ENCODE data around the gene VEGFC. TPM values are rescaled to one million over a fixed set of nuclear protein-coding genes. Genes with fewer than 3 reads are reported as not detected.

Gene VEGFC
- polyA plus RNA-seq, 1 donor (not counting 4 experiments of a cell fraction or from before 2014, with no cell fraction given), result 19.4 TPM

GRCh38 chr4:176769514-176769913 is 23.2 kb downstream of the VEGFC start:
- dilution Hi-C loops (cut with MboI; ENCODE audit: extremely low pct_ligation_motif_present, low sequenced_read_pairs), result no loop called here
- FAIRE-seq (peak; percentile 86), DNase-seq (ENCODE audit: low read depth, low spot score) (peak; percentile 45)
- Histone ChIP-seq H3K9ac (ENCODE audit: control insufficient read depth, extremely low read depth, insufficient read depth, low read length) (no peak overlapping the region), H4K20me1 (ENCODE audit: control insufficient read depth, extremely low read depth, insufficient read depth, low read length) (peaks cover 9% of the 10 kb centered on the region), H3K9me1 (ENCODE audit: control insufficient read depth, extremely low read depth, insufficient read depth, low read length) (peaks cover 5% of the 10 kb centered on the region), H3K4me1 (ENCODE audit: control insufficient read depth, extremely low read depth, insufficient read depth, low read length) (peaks cover 12% of the 10 kb centered on the region), H3K9me3 (ENCODE audit: control insufficient read depth, low read depth, low read length) (no peaks in the 10 kb centered on the region), H2AFZ (ENCODE audit: control insufficient read depth, low read length) (no peak overlapping the region), H3K4me3 (ENCODE audit: control insufficient read depth in 2 of 3, extremely low read depth in 1 of 3, insufficient read depth in 2 of 3, low read depth in 1 of 3, low read length in 3 of 3) (no peak overlapping the region), H3K27ac (ENCODE audit: control insufficient read depth, insufficient read depth, low read length) (peak overlapping the region; percentile 53), H3K4me2 (ENCODE audit: control insufficient read depth, extremely low read depth, insufficient read depth, low read depth, low read length) (peak overlapping the region; percentile 36), H3K79me2 (ENCODE audit: control insufficient read depth, insufficient read depth, low read length) (peaks cover 88% of the 10 kb centered on the region), H3K36me3 (ENCODE audit: control insufficient read depth in 2 of 2, extremely low read depth in 1 of 2, insufficient read depth in 2 of 2, low read length in 2 of 2) (peaks cover 0 to 2% of the 10 kb centered on the region in 2 experiments), H3K27me3 (ENCODE audit: control insufficient read depth, extremely low read depth, insufficient read depth, low read length) (no peaks in the 10 kb centered on the region)
- no peak for TF ChIP-seq EZH2 (IDR thresholded peaks at IDR 0.05; ENCODE audit: low read length)
- no peak for TF ChIP-seq CTCF (optimal IDR thresholded peaks at IDR 0.05 in 1 of 3, IDR thresholded peaks at IDR 0.05 in 1 of 3, conservative IDR thresholded peaks at IDR 0.05 in 1 of 3; ENCODE audit: extremely low read depth in 1 of 3, insufficient read depth in 2 of 3, low read length in 3 of 3)

GRCh38 chr4:176767183-176767582 is 25.5 kb downstream of the VEGFC start:
- FAIRE-seq (no peak), DNase-seq (ENCODE audit: low read depth, low spot score) (no peak)
- Histone ChIP-seq H3K9me3 (ENCODE audit: control insufficient read depth, low read depth, low read length) (no peaks in the 10 kb centered on the region), H3K4me1 (ENCODE audit: control insufficient read depth, extremely low read depth, insufficient read depth, low read length) (peaks cover 12% of the 10 kb centered on the region), H3K4me2 (ENCODE audit: control insufficient read depth, extremely low read depth, insufficient read depth, low read depth, low read length) (no peak overlapping the region), H3K27me3 (ENCODE audit: control insufficient read depth, extremely low read depth, insufficient read depth, low read length) (no peaks in the 10 kb centered on the region), H2AFZ (ENCODE audit: control insufficient read depth, low read length) (no peak overlapping the region), H3K9me1 (ENCODE audit: control insufficient read depth, extremely low read depth, insufficient read depth, low read length) (peaks cover 5% of the 10 kb centered on the region), H3K9ac (ENCODE audit: control insufficient read depth, extremely low read depth, insufficient read depth, low read length) (no peak overlapping the region), H3K79me2 (ENCODE audit: control insufficient read depth, insufficient read depth, low read length) (peaks cover 90% of the 10 kb centered on the region), H3K27ac (ENCODE audit: control insufficient read depth, insufficient read depth, low read length) (no peak overlapping the region), H3K4me3 (ENCODE audit: control insufficient read depth in 2 of 3, extremely low read depth in 1 of 3, insufficient read depth in 2 of 3, low read depth in 1 of 3, low read length in 3 of 3) (no peak overlapping the region), H4K20me1 (ENCODE audit: control insufficient read depth, extremely low read depth, insufficient read depth, low read length) (peaks cover 13% of the 10 kb centered on the region), H3K36me3 (ENCODE audit: control insufficient read depth in 2 of 2, extremely low read depth in 1 of 2, insufficient read depth in 2 of 2, low read length in 2 of 2) (peaks cover 0 to 2% of the 10 kb centered on the region in 2 experiments)
- dilution Hi-C loops (cut with MboI; ENCODE audit: extremely low pct_ligation_motif_present, low sequenced_read_pairs), result no loop called here
- TF ChIP-seq EZH2 (IDR thresholded peaks at IDR 0.05; ENCODE audit: low read length), result no peak

Measured in keratinocyte (primary cell).